Measurements from ENCODE around the gene MKNK2.

MKNK2 gene

GRCh38 chr19:2057484-2058469 lies 6.7 kb upstream of the MKNK2 start:
- no peak for DNase-seq (ENCODE audit: low read depth in 2 of 2)

GRCh38 chr19:2056837-2057192 lies 5.8 kb upstream of the MKNK2 start:
- no peak for DNase-seq (ENCODE audit: low read depth in 2 of 2)

GRCh38 chr19:2055931-2056836 lies 5.1 kb upstream of the MKNK2 start:
- no peak for DNase-seq (ENCODE audit: low read depth in 2 of 2)

GRCh38 chr19:2054763-2055162 lies 3.7 kb upstream of the MKNK2 start:
- DNase-seq (ENCODE audit: low read depth in 2 of 2): no peak

- DNase-seq (ENCODE audit: low read depth in 2 of 2): no peak
These were observed 2.8 kb upstream of the MKNK2 start for GRCh38 chr19:2053601-2054389.

GRCh38 chr19:2051773-2052704 lies 995 bp upstream of the MKNK2 start:
- no peak for DNase-seq (ENCODE audit: low read depth in 2 of 2)

GRCh38 chr19:2050349-2050990 lies 574 bp downstream of the MKNK2 start:
- no peak for DNase-seq (ENCODE audit: low read depth in 2 of 2)

GRCh38 chr19:2049741-2050348 lies 1.2 kb downstream of the MKNK2 start:
- no peak for DNase-seq (ENCODE audit: low read depth in 2 of 2)

- DNase-seq (ENCODE audit: low read depth in 2 of 2): no peak
These were observed 1.9 kb downstream of the MKNK2 start for GRCh38 chr19:2048959-2049740.

GRCh38 chr19:2048104-2048958 lies 2.7 kb downstream of the MKNK2 start:
- DNase-seq (ENCODE audit: low read depth in 2 of 2): no peak

GRCh38 chr19:2047449-2048103 lies 3.5 kb downstream of the MKNK2 start:
- no peak for DNase-seq (ENCODE audit: low read depth in 2 of 2)

- no peak for DNase-seq (ENCODE audit: low read depth in 2 of 2)
These were observed 4.0 kb downstream of the MKNK2 start for GRCh38 chr19:2047076-2047448.

- DNase-seq (ENCODE audit: low read depth in 2 of 2): no peak
These were observed 4.8 kb downstream of the MKNK2 start for GRCh38 chr19:2046046-2046907.

- no peak for DNase-seq (ENCODE audit: low read depth in 2 of 2)
These were observed 5.5 kb downstream of the MKNK2 start for GRCh38 chr19:2045501-2046045.

- DNase-seq (ENCODE audit: low read depth in 2 of 2): no peak
These were observed 6.1 kb downstream of the MKNK2 start for GRCh38 chr19:2044709-2045500.

Data from stimulated activated CD8-positive, alpha-beta memory T cell treated with anti-CD3 and anti-CD28 coated beads, Interleukin-15, amount 100 ng/mL, for 4 hours (primary cell).